Mesothelial cell of epicardium (in vitro differentiated cells): Measurements from ENCODE around the gene PRDM10. TPM values are rescaled to one million over a fixed set of nuclear protein-coding genes. Genes with fewer than 3 reads are reported as not detected.
A peak's percentile ranks its signal among the peaks of the same experiment; 100 is the strongest.

Experiments
- DNase-seq, 2 experiments: peaks; one replicate each; pipeline ENCODE4 v3.0.0; 2021; ENCODE audit warnings: low spot score in 2 of 2; ENCODE audit not compliant: unreplicated experiment in 2 of 2
- H3K27ac Mint-ChIP-seq: 2 replicates; pipeline ENCODE4 v1.8.0; 2021; ENCODE audit warnings: mixed read lengths
- H3K27me3 Mint-ChIP-seq: 2 replicates; pipeline ENCODE4 v1.8.0; 2021; ENCODE audit warnings: low read depth, mixed read lengths
- H3K36me3 Mint-ChIP-seq: 2 replicates; pipeline ENCODE4 v1.8.0; 2021; ENCODE audit warnings: mixed read lengths
- H3K4me1 Mint-ChIP-seq: 2 replicates; pipeline ENCODE4 v1.8.0; 2021; ENCODE audit warnings: mixed read lengths
- H3K4me3 Mint-ChIP-seq: 2 replicates; pipeline ENCODE4 v1.8.0; 2021; ENCODE audit warnings: mild to moderate bottlenecking, moderate library complexity, mixed read lengths
- H3K9me3 Mint-ChIP-seq: 2 replicates; pipeline ENCODE4 v1.8.0; 2021; ENCODE audit warnings: mixed read lengths
- total RNA-seq: library from RNA; stranded (reverse); gene quantifications from 3 replicates; pipeline ENCODE4 v1.2.1, GENCODE V29; 2021
- TF ChIP-seq, protein P1 (sequence below): fragments of 200-600 bp; sonication (generic); IDR thresholded peaks from one replicate; pipeline ENCODE4 v1.5.0; 2021; ENCODE audit warnings: antibody characterized with exemption; ENCODE audit not compliant: unreplicated experiment

PRDM10 gene
- total RNA-seq, 1 donor from 2014 or later = 17.8 TPM

DNA sequence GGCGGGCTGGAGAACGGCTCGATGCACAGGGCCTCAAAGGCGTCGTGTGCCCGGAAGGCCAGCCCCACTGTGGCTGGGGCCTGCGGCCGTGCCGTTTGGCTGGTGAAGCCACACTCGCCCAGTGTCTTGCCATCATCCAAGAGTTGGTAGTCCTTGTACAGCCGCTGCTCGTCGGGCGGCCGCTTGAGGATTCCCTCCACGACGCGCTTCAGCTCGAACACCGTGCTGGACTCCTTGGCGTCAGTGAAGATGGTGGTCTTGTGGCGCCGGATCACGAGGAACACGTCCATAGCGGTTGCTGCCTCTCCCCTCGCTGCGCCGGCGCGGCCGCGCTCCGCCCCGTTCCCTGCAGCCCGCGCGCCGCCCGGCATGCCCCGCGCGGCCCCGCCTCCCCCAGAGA, 30.3 kb upstream of the PRDM10 start:
- peaks cover 8% of the 10 kb centered on the region for H3K4me1 Mint-ChIP-seq
- H3K4me3 Mint-ChIP-seq = no peak overlapping the region
- H3K9me3 Mint-ChIP-seq = no peaks in the 10 kb centered on the region

DNA sequence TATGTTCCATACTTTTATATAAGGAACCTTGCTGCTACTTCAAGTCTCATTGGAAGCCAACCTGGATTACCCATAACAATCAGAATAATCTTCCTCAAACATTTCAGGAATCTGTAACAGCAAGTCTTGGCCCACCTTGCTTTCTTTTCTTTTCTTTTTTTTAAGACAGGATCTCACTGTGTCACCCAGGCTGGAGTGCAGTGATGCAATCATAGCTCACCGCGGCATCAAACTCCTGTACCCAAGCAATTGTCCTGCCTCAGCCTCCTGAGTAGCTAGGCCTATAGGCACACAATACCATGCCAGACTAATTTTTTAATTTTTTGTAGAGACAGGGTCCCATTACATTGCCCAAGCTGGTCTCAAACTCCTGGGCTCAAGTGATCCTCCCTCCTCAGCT, 29.3 kb upstream of the PRDM10 start:
- TF ChIP-seq, protein P1, sequence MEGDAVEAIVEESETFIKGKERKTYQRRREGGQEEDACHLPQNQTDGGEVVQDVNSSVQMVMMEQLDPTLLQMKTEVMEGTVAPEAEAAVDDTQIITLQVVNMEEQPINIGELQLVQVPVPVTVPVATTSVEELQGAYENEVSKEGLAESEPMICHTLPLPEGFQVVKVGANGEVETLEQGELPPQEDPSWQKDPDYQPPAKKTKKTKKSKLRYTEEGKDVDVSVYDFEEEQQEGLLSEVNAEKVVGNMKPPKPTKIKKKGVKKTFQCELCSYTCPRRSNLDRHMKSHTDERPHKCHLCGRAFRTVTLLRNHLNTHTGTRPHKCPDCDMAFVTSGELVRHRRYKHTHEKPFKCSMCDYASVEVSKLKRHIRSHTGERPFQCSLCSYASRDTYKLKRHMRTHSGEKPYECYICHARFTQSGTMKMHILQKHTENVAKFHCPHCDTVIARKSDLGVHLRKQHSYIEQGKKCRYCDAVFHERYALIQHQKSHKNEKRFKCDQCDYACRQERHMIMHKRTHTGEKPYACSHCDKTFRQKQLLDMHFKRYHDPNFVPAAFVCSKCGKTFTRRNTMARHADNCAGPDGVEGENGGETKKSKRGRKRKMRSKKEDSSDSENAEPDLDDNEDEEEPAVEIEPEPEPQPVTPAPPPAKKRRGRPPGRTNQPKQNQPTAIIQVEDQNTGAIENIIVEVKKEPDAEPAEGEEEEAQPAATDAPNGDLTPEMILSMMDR = no peak
- Mint-ChIP-seq H3K9me3 (no peaks in the 10 kb centered on the region), H3K27me3 (no peaks in the 10 kb centered on the region), H3K4me1 (peaks cover 8% of the 10 kb centered on the region), H3K4me3 (no peak overlapping the region), H3K27ac (peak overlapping the region; percentile 58), H3K36me3 (no peaks in the 10 kb centered on the region)
- no peak for DNase-seq

More for the DNA sequence above, 30.3 kb upstream of the PRDM10 start:
- H3K27ac Mint-ChIP-seq = no peak overlapping the region
- DNase-seq = no peak
- TF ChIP-seq, protein P1 = no peak
- H3K27me3 Mint-ChIP-seq = no peaks in the 10 kb centered on the region
- no peaks in the 10 kb centered on the region for H3K36me3 Mint-ChIP-seq

DNA sequence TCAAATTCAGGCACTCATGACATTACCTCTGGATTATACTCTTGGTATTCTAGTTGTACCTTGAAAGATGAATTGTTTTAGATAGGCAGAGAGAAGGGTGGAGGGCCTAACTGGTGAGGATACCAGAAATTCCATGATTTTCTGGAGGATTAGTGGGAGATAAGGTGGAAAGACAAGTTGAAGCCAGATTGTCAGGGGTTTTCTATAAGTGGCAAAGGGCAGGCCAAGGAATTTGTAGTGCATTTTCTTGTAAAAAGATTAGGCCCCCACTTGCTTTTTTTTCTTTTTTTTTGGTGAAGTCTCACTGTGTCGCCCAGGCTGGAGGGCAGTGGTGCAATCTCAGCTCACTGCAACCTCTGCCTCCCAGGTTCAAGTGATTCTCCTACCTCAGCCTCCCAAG, 28.4 kb upstream of the PRDM10 start:
- Mint-ChIP-seq H3K4me1 (peaks cover 8% of the 10 kb centered on the region), H3K36me3 (no peaks in the 10 kb centered on the region), H3K9me3 (no peaks in the 10 kb centered on the region), H3K4me3 (no peak overlapping the region), H3K27me3 (no peaks in the 10 kb centered on the region), H3K27ac (peak overlapping the region; percentile 1)
- TF ChIP-seq, protein P1 = no peak
- no peak for DNase-seq

DNA sequence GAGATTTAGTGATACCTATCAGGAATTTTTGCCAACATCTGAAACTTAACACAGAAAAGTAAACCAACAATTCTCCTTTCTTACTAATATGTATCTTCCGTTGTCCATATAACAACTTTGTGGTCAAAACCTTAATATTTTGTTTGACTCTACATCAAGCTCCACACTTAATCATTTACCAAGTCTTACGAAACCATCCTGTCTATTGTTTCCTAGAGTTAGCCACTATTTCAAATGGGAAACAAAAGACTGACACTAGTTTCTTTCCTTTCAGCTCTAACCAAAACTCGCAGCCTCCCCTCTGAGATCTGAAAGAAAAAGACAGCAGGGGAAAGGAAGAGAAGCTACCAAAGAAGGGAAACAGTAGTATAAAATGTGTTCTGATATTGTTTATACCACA, 26.5 kb upstream of the PRDM10 start:
- TF ChIP-seq, protein P1 = no peak
- H3K4me1 Mint-ChIP-seq = peaks cover 8% of the 10 kb centered on the region
- no peaks in the 10 kb centered on the region for H3K9me3 Mint-ChIP-seq
- H3K27ac Mint-ChIP-seq = no peak overlapping the region
- no peaks in the 10 kb centered on the region for H3K36me3 Mint-ChIP-seq
- H3K4me3 Mint-ChIP-seq = no peak overlapping the region
- DNase-seq = no peak
- no peaks in the 10 kb centered on the region for H3K27me3 Mint-ChIP-seq

DNA sequence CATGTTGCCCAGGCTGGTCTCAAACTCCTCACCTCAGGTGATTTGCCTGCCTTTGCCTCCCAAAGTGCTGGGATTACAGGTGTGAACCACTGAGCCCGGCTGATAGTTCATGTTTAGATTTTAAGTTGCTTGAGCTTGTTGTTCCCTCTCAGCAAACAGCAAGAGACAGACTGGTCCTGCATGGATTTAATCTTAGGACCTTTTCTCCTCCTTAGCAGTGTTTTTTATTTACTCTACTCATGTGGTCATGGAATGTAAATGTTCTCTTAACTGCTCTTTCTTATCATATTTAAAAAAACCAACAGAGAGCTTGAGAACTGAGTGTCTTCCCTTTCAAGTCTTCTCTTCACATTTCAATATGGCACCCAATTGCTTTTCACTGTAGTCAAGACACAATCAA, 22.7 kb upstream of the PRDM10 start:
- H3K27ac Mint-ChIP-seq = no peak overlapping the region
- no peaks in the 10 kb centered on the region for H3K9me3 Mint-ChIP-seq
- no peak overlapping the region for H3K4me3 Mint-ChIP-seq
- no peak for DNase-seq
- TF ChIP-seq, protein P1 = no peak
- no peaks in the 10 kb centered on the region for H3K36me3 Mint-ChIP-seq
- H3K4me1 Mint-ChIP-seq = peaks cover 5% of the 10 kb centered on the region
- no peaks in the 10 kb centered on the region for H3K27me3 Mint-ChIP-seq

DNA sequence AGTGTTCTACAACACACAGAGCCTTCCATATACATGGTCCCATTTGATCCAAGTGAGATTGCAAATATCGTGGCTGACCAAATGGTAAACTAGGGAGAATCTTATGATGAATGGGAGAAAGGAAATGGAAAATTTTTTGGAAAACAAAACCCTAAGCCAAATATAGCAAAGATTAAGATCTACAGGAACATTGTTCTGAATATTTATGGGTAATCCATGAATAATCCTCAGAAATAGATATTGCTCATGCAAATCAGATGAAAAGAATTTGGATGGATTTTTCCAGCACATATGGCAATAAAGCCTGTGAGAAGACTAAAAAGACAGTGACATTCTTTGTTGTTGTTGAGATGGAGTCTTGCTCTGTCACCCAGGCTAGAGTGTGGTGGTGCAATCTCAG, 21.7 kb upstream of the PRDM10 start:
- Mint-ChIP-seq H3K36me3 (no peaks in the 10 kb centered on the region), H3K27ac (no peak overlapping the region), H3K4me1 (peaks cover 7% of the 10 kb centered on the region), H3K9me3 (no peaks in the 10 kb centered on the region), H3K27me3 (no peaks in the 10 kb centered on the region), H3K4me3 (no peak overlapping the region)
- DNase-seq = no peak
- TF ChIP-seq, protein P1 = no peak
